ENCODE data around the gene RAET1E. TPM values are rescaled to one million over a fixed set of nuclear protein-coding genes. Genes with fewer than 3 reads are reported as not detected.
"Not testable (repeated sequence)": the region's sequence is repeated elsewhere in the genome, so short reads cannot be mapped to it uniquely, and the experiment has no call there.

The RAET1E gene
- total and polyA plus RNA-seq, 7 donors = 0.04 to 17.2 (median 3.1) TPM

DNA sequence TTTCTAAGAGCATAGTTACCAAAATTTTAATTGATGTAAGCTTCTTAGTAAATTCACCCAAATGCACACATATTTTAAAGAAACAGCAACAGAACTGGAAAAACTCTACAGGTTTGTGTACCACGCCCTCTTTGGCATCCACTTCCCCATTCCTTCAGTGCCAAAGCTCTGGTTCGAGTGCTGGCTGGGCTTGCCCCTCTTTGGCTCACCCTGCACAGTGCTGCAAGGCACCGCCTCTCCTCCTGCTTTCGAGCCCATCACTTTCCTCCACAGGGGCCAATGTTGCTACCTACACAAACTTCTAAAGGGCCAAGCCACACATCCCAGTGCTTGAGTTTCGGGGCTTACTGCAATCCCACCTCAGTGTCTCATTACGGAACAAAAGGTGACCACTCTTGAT, 43.4 kb downstream of the RAET1E start:
- peaks cover 38% of the 10 kb centered on the region for H3K4me1 ChIP-seq
- no peak overlapping the region for H3K27ac ChIP-seq
- no peak for DNase-seq
- H3K27me3 ChIP-seq (ENCODE audit: insufficient read depth in 3 of 3, low read length in 2 of 3) = no peaks in the 10 kb centered on the region
- WGBS, 3 donors = 61 to 69% (median 66%) methylated on average over 6 of the region's 6 CpGs
- TF ChIP-seq, protein P1, sequence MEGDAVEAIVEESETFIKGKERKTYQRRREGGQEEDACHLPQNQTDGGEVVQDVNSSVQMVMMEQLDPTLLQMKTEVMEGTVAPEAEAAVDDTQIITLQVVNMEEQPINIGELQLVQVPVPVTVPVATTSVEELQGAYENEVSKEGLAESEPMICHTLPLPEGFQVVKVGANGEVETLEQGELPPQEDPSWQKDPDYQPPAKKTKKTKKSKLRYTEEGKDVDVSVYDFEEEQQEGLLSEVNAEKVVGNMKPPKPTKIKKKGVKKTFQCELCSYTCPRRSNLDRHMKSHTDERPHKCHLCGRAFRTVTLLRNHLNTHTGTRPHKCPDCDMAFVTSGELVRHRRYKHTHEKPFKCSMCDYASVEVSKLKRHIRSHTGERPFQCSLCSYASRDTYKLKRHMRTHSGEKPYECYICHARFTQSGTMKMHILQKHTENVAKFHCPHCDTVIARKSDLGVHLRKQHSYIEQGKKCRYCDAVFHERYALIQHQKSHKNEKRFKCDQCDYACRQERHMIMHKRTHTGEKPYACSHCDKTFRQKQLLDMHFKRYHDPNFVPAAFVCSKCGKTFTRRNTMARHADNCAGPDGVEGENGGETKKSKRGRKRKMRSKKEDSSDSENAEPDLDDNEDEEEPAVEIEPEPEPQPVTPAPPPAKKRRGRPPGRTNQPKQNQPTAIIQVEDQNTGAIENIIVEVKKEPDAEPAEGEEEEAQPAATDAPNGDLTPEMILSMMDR (IDR thresholded peaks at IDR 0.05) = no peak
- no peaks in the 10 kb centered on the region for H3K9me3 ChIP-seq
- no peak for ATAC-seq
- no peaks in the 10 kb centered on the region for H3K36me3 ChIP-seq (ENCODE audit: insufficient read depth in 1 of 2, low read depth in 1 of 2)
- intact Hi-C loops (cut with DNase I) = no loop called here
- H3K4me3 ChIP-seq = no peak overlapping the region

DNA sequence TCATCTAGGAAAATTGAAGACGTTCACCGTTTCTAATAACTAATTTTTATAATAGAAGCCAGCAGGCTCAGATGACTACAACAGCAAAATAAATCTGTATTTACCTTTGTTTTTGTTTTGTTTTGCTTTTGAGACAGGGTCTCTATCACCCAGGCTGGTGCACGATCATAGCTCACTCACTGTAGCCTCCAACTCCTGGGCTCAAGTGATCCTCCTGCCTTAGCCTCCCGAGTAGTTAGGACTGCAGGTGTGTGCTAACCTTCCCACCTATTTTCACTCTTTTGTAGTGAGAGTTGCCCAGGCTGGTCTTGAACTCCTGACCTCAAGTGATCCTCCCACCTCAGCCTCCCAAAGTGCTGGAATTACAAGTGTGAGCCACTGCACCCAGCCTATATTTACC, 43.9 kb downstream of the RAET1E start:
- H3K36me3 ChIP-seq (ENCODE audit: insufficient read depth in 1 of 2, low read depth in 1 of 2); intact Hi-C loops (cut with DNase I); DNase-seq; H3K27me3 ChIP-seq (ENCODE audit: insufficient read depth in 3 of 3, low read length in 2 of 3); ATAC-seq; H3K27ac ChIP-seq; H3K9me3 ChIP-seq; H3K4me3 ChIP-seq: not testable (repeated sequence)
- WGBS, 3 donors = 90 to 95% (median 93%) methylated on average over 4 of the region's 4 CpGs
- peaks cover 37% of the 10 kb centered on the region for H3K4me1 ChIP-seq

DNA sequence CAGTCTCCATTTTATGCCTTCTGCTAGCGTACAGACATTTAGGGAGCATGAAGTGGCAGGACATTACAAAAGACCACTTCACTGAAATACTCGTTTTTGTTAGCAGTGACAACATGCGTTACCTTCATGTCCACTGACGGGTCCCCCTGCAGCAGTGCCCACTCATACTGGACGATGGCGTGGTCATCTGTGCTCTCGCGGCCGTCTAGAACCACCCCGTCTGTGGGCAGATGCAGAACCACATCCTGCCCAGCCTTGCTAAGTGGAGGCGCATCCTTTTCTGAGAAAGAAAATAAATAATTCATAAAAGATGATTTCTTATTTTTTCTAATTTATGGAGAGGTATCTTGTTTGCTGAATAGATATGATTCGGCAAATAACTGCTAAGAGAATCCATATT, 45.0 kb downstream of the RAET1E start:
- H3K4me1 ChIP-seq = peaks cover 38% of the 10 kb centered on the region
- H3K36me3 ChIP-seq (ENCODE audit: insufficient read depth in 1 of 2, low read depth in 1 of 2) = no peaks in the 10 kb centered on the region
- no peak for ATAC-seq
- H3K27ac ChIP-seq = peak overlapping the region; percentile 89
- no peak for DNase-seq
- no peak overlapping the region for H3K4me3 ChIP-seq
- no peaks in the 10 kb centered on the region for H3K9me3 ChIP-seq
- WGBS, 3 donors = 93 to 97% (median 95%) methylated on average over 12 of the region's 12 CpGs
- TF ChIP-seq, protein P1 (IDR thresholded peaks at IDR 0.05) = no peak
- H3K27me3 ChIP-seq (ENCODE audit: insufficient read depth in 3 of 3, low read length in 2 of 3) = no peaks in the 10 kb centered on the region
- intact Hi-C loops (cut with DNase I) = no loop called here

DNA sequence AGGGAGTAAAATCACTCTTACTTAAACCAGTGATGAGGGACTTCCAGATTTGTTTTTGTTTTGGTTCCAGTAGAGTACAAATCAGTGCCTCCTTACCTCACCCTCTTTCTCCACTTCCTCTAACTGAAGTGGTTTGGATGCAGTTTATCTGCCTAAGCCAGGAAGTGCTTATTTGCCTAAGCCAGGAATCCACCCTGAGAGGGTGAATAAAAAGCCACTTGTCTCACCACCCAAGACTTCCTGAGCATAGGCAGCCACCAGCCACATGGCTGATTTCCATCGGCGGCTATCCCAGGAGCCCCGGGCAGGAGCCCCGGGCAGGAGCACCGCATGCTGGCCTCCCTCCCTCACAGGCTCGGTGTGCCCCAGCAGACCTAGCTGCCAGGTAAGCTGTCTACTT, 45.7 kb downstream of the RAET1E start:
- Histone ChIP-seq H3K27ac (peak overlapping the region; percentile 89), H3K36me3 (ENCODE audit: insufficient read depth in 1 of 2, low read depth in 1 of 2) (no peaks in the 10 kb centered on the region), H3K4me3 (no peak overlapping the region), H3K9me3 (no peaks in the 10 kb centered on the region), H3K27me3 (ENCODE audit: insufficient read depth in 3 of 3, low read length in 2 of 3) (no peaks in the 10 kb centered on the region), H3K4me1 (peaks cover 37% of the 10 kb centered on the region)
- DNase-seq (peak in 1 of 2 donors; percentile 72), ATAC-seq (peak; percentile 62 to 91 (median 85))
- TF ChIP-seq, protein P1 (IDR thresholded peaks at IDR 0.05) = no peak
- 22 to 41% (median 33%) methylated on average over 6 of the region's 6 CpGs for WGBS, 3 donors
- intact Hi-C loops (cut with DNase I) = no loop called here

- H3K4me1 ChIP-seq = peaks cover 37% of the 10 kb centered on the region
- 86 to 91% (median 88%) methylated on average over 5 of the region's 5 CpGs for WGBS, 3 donors
- ATAC-seq (peak in 3 of 4 donors; percentile 50 to 54 (median 50)), DNase-seq (no peak)
- peak overlapping the region; percentile 89 for H3K27ac ChIP-seq
- no peaks in the 10 kb centered on the region for H3K36me3 ChIP-seq (ENCODE audit: insufficient read depth in 1 of 2, low read depth in 1 of 2)
- no peaks in the 10 kb centered on the region for H3K27me3 ChIP-seq (ENCODE audit: insufficient read depth in 3 of 3, low read length in 2 of 3)
- H3K9me3 ChIP-seq = no peaks in the 10 kb centered on the region
- no peak overlapping the region for H3K4me3 ChIP-seq
- TF ChIP-seq, protein P1 (IDR thresholded peaks at IDR 0.05) = no peak
- intact Hi-C loops (cut with DNase I) = no loop called here
Measured at GRCh38 chr6:149851461-149852110, 46.3 kb downstream of the RAET1E start.

- not testable (repeated sequence) for DNase-seq; H3K4me3 ChIP-seq; H3K27me3 ChIP-seq (ENCODE audit: insufficient read depth in 3 of 3, low read length in 2 of 3); ATAC-seq; H3K9me3 ChIP-seq; H3K36me3 ChIP-seq (ENCODE audit: insufficient read depth in 1 of 2, low read depth in 1 of 2)
- 73 to 90% (median 85%) methylated on average over 4 of the region's 4 CpGs for WGBS, 3 donors
- Histone ChIP-seq H3K27ac (peak overlapping the region; percentile 10), H3K4me1 (peaks cover 44% of the 10 kb centered on the region)
- intact Hi-C loops (cut with DNase I) = loop anchor here (5.0 to 10.0 kb wide), 2 partner anchors 46 to 49 kb away; partner anchors contain the start of gene RAET1E (in 2 of the 2)
Measured at GRCh38 chr6:149848343-149848742, 49.6 kb downstream of the RAET1E start.
